K562 (cell line): Measurements from ENCODE around the gene GATA2.

ENCODE experiments used
- ATF2 ChIP-seq: sonication (generic); formaldehyde crosslinking; IDR thresholded peaks from 2 replicates; pipeline ENCODE4 v1.8.1; 2022; ENCODE audit warnings: missing genetic modification reagents
- BRD9 ChIP-seq: fragments of 450-650 bp; IDR thresholded peaks from 2 replicates; pipeline ENCODE4 v1.6.1; 2018; ENCODE audit warnings: low read depth; ENCODE audit not compliant: partially characterized antibody
- EHMT2 ChIP-seq: fragments of 450-650 bp; IDR thresholded peaks from 2 replicates; pipeline ENCODE4 v1.6.1; 2018; ENCODE audit warnings: antibody characterized with exemption
- SMARCA4 ChIP-seq: fragments of 450-650 bp; IDR thresholded peaks from 2 replicates; pipeline ENCODE4 v1.6.1; 2016
- SP1 ChIP-seq: sonication (generic); formaldehyde crosslinking; IDR thresholded peaks from 2 replicates; pipeline ENCODE4 v1.8.1; 2022; ENCODE audit warnings: mild to moderate bottlenecking, missing genetic modification reagents
- TFAM ChIP-seq: fragments of 250-450 bp; sonication (Bioruptor Pico); conservative IDR thresholded peaks from 2 replicates; pipeline ENCODE4 v1.5.0; 2021; ENCODE audit warnings: mild to moderate bottlenecking, moderate library complexity
- U2AF1 ChIP-seq: fragments of 200-400 bp; formaldehyde crosslinking; optimal IDR thresholded peaks from 2 replicates; pipeline ENCODE3; 2017; ENCODE audit warnings: mild to moderate bottlenecking, low read depth, low read length, moderate library complexity
- ZC3H11A ChIP-seq: IDR thresholded peaks from 2 replicates; pipeline ENCODE4 v1.6.1; 2012; ENCODE audit warnings: low read depth, low read length, improper control_type of control experiment
- ZNF282 ChIP-seq: sonication (generic); formaldehyde crosslinking; IDR thresholded peaks from 2 replicates; pipeline ENCODE4 v1.8.1; 2023; ENCODE audit warnings: missing genetic modification reagents
- ZNF318 ChIP-seq, 2 experiments: fragments of 450-650 bp; IDR thresholded peaks; 2 replicates each; pipeline ENCODE4 v1.6.1; 2016; ENCODE audit warnings: mild to moderate bottlenecking in 2 of 2, borderline replicate concordance in 1 of 2, low read depth in 1 of 2, moderate library complexity in 1 of 2
- TF ChIP-seq, protein P1 (sequence below), 3 experiments: IDR thresholded peaks in 2 of 3; conservative IDR thresholded peaks in 1 of 3; 2 replicates each; pipeline ENCODE4 v1.5.1; 2011 to 2012; ENCODE audit warnings: low read length in 3 of 3, mild to moderate bottlenecking in 3 of 3, control low read depth in 2 of 3, improper control_type of control experiment in 1 of 3, inconsistent platforms in 1 of 3, low read depth in 1 of 3, mixed read lengths in 1 of 3, moderate library complexity in 1 of 3; ENCODE audit not compliant: insufficient read depth in 2 of 3
- TF ChIP-seq, protein P2 (sequence below), 2 experiments: fragments of 450-650 bp; IDR thresholded peaks; 2 replicates each; pipeline ENCODE4 v1.6.1; 2016

DNA sequence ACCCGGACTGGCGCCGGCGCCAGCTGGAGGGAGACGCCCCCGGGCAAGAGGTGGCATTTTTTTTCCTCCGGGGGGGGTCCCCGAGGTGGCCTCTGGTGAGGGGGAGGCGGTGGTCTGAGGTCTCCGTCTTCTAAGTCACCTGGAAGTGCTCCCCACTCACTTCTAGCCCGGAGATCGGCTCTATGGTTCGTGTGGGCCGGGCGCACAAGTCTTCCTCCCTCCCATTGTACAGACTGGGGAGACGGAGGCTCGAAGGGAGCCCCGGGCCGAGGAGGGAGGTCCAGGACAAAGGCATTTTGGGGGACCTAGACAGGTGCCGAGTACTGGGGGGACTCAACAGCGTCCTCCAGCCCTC, 4.4 kb downstream of the GATA2 start:
- no peak for TF ChIP-seq EHMT2
- TF ChIP-seq, protein P1, sequence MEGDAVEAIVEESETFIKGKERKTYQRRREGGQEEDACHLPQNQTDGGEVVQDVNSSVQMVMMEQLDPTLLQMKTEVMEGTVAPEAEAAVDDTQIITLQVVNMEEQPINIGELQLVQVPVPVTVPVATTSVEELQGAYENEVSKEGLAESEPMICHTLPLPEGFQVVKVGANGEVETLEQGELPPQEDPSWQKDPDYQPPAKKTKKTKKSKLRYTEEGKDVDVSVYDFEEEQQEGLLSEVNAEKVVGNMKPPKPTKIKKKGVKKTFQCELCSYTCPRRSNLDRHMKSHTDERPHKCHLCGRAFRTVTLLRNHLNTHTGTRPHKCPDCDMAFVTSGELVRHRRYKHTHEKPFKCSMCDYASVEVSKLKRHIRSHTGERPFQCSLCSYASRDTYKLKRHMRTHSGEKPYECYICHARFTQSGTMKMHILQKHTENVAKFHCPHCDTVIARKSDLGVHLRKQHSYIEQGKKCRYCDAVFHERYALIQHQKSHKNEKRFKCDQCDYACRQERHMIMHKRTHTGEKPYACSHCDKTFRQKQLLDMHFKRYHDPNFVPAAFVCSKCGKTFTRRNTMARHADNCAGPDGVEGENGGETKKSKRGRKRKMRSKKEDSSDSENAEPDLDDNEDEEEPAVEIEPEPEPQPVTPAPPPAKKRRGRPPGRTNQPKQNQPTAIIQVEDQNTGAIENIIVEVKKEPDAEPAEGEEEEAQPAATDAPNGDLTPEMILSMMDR (IDR thresholded peaks at IDR 0.05 in 2 of 3, conservative IDR thresholded peaks at IDR 0.05 in 1 of 3; ENCODE audit: insufficient read depth in 2 of 3, low read depth in 1 of 3, low read length in 3 of 3) = no peak
- no peak for TF ChIP-seq TFAM (CRISPR knock-in tag)
- TF ChIP-seq ATF2 (CRISPR knock-in tag) = no peak
- no peak for TF ChIP-seq ZNF282 (CRISPR knock-in tag)
- TF ChIP-seq ZC3H11A = no peak
- no peak for TF ChIP-seq SMARCA4
- TF ChIP-seq U2AF1 = no peak
- TF ChIP-seq, protein P2, sequence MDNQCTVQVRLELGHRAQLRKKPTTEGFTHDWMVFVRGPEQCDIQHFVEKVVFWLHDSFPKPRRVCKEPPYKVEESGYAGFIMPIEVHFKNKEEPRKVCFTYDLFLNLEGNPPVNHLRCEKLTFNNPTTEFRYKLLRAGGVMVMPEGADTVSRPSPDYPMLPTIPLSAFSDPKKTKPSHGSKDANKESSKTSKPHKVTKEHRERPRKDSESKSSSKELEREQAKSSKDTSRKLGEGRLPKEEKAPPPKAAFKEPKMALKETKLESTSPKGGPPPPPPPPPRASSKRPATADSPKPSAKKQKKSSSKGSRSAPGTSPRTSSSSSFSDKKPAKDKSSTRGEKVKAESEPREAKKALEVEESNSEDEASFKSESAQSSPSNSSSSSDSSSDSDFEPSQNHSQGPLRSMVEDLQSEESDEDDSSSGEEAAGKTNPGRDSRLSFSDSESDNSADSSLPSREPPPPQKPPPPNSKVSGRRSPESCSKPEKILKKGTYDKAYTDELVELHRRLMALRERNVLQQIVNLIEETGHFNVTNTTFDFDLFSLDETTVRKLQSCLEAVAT (IDR thresholded peaks at IDR 0.05) = no peak
- no peak for TF ChIP-seq ZNF318 (IDR thresholded peaks at IDR 0.05; ENCODE audit: borderline replicate concordance in 1 of 2, low read depth in 1 of 2)
- peak; percentile 4 for TF ChIP-seq BRD9
- peak; percentile 49 for TF ChIP-seq SP1 (CRISPR knock-in tag)
